ENCODE measurements around the gene EEA1.

Gene EEA1

GRCh38 chr12:92726850-92727249 lies 202.2 kb downstream of the EEA1 start:
- TF ChIP-seq KLF1 (tag by site-specific recombination; IDR thresholded peaks at IDR 0.05): no peak
- no peak for TF ChIP-seq ZBTB10 (tag by site-specific recombination; IDR thresholded peaks at IDR 0.05)
- no peak for TF ChIP-seq SETDB1 (IDR thresholded peaks at IDR 0.05; ENCODE audit: insufficient read length, low read length)
- no peak for TF ChIP-seq ZNF629 (tag by site-specific recombination; IDR thresholded peaks at IDR 0.05)
- TF ChIP-seq, protein P1, sequence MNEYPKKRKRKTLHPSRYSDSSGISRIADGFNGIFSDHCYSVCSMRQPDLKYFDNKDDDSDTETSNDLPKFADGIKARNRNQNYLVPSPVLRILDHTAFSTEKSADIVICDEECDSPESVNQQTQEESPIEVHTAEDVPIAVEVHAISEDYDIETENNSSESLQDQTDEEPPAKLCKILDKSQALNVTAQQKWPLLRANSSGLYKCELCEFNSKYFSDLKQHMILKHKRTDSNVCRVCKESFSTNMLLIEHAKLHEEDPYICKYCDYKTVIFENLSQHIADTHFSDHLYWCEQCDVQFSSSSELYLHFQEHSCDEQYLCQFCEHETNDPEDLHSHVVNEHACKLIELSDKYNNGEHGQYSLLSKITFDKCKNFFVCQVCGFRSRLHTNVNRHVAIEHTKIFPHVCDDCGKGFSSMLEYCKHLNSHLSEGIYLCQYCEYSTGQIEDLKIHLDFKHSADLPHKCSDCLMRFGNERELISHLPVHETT (tag by site-specific recombination; IDR thresholded peaks at IDR 0.05): no peak
- TF ChIP-seq MYNN (tag by site-specific recombination; IDR thresholded peaks at IDR 0.05; ENCODE audit: borderline replicate concordance): no peak
- no peak for TF ChIP-seq OSR2 (tag by site-specific recombination; IDR thresholded peaks at IDR 0.05)
- TF ChIP-seq OVOL3 (tag by site-specific recombination; IDR thresholded peaks at IDR 0.05): no peak
- TF ChIP-seq KLF7 (tag by site-specific recombination; IDR thresholded peaks at IDR 0.05; ENCODE audit: borderline replicate concordance): no peak
- TF ChIP-seq ZNF391 (tag by site-specific recombination; IDR thresholded peaks at IDR 0.05; ENCODE audit: borderline replicate concordance, low read depth): no peak
- TF ChIP-seq, protein P2, sequence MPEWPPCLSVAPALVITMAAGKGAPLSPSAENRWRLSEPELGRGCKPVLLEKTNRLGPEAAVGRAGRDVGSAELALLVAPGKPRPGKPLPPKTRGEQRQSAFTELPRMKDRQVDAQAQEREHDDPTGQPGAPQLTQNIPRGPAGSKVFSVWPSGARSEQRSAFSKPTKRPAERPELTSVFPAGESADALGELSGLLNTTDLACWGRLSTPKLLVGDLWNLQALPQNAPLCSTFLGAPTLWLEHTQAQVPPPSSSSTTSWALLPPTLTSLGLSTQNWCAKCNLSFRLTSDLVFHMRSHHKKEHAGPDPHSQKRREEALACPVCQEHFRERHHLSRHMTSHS (tag by site-specific recombination; IDR thresholded peaks at IDR 0.05): no peak
- TF ChIP-seq ZFP3 (tag by site-specific recombination; IDR thresholded peaks at IDR 0.05; ENCODE audit: low read depth): no peak
- no peak for TF ChIP-seq ZSCAN16 (tag by site-specific recombination; IDR thresholded peaks at IDR 0.05)
- no peak for TF ChIP-seq ZNF701 (tag by site-specific recombination; IDR thresholded peaks at IDR 0.05)
- TF ChIP-seq SP2 (tag by site-specific recombination; IDR thresholded peaks at IDR 0.05): no peak
- TF ChIP-seq SP3 (tag by site-specific recombination; IDR thresholded peaks at IDR 0.05): no peak
- no peak for TF ChIP-seq BCL11A (tag by site-specific recombination; IDR thresholded peaks at IDR 0.05; ENCODE audit: low read depth)
- no peak for TF ChIP-seq ZNF169 (tag by site-specific recombination; IDR thresholded peaks at IDR 0.05)
- TF ChIP-seq ZNF112 (tag by site-specific recombination; IDR thresholded peaks at IDR 0.05): no peak
- Histone ChIP-seq H3K4me1 (ENCODE audit: control insufficient read depth, insufficient read depth, low read length) (no peaks in the 10 kb centered on the region), H3K36me3 (ENCODE audit: control insufficient read depth in 2 of 2, insufficient read depth in 1 of 2, low read length in 2 of 2) (no peaks in the 10 kb centered on the region), H3K27ac (ENCODE audit: extremely low read depth, low read depth, low read length) (no peak overlapping the region), H3K4me3 (ENCODE audit: low read depth, low read length) (no peak overlapping the region), H3K9me3 (ENCODE audit: control insufficient read depth, insufficient read depth, low read depth, low read length) (no peaks in the 10 kb centered on the region)
- ChIA-PET CTCF (interaction anchor here (0.6 to 1.5 kb wide), 2 partner anchors 9 to 1326 kb away, joined by 3 to 5 read pairs; no protein-coding TSS in a partner anchor), POLR2A (no interaction called here)

- no peak overlapping the region for H3K4me3 ChIP-seq (ENCODE audit: low read depth, low read length)
- CTCF ChIA-PET: interaction anchor here (1.3 kb wide), 1 partner anchor 75 kb away, joined by 3 read pairs; no protein-coding TSS in a partner anchor
- H3K4me1 ChIP-seq (ENCODE audit: control insufficient read depth, insufficient read depth, low read length): no peaks in the 10 kb centered on the region
- H3K9me3 ChIP-seq (ENCODE audit: control insufficient read depth, insufficient read depth, low read depth, low read length): no peaks in the 10 kb centered on the region
- H3K36me3 ChIP-seq (ENCODE audit: control insufficient read depth in 2 of 2, insufficient read depth in 1 of 2, low read length in 2 of 2): no peaks in the 10 kb centered on the region
- POLR2A ChIA-PET: no interaction called here
- H3K27ac ChIP-seq (ENCODE audit: extremely low read depth, low read depth, low read length): no peak overlapping the region
- no peak for TF ChIP-seq ZNF426 (tag by site-specific recombination; IDR thresholded peaks at IDR 0.05)
- TF ChIP-seq YY2 (tag by site-specific recombination; IDR thresholded peaks at IDR 0.05): no peak
- TF ChIP-seq KLF9 (tag by site-specific recombination; IDR thresholded peaks at IDR 0.05; ENCODE audit: low read depth): no peak
- TF ChIP-seq ZNF10 (tag by site-specific recombination; IDR thresholded peaks at IDR 0.05): no peak
- no peak for TF ChIP-seq MZF1 (tag by site-specific recombination; IDR thresholded peaks at IDR 0.05; ENCODE audit: borderline replicate concordance)
- no peak for TF ChIP-seq ZNF664 (tag by site-specific recombination; IDR thresholded peaks at IDR 0.05)
- no peak for TF ChIP-seq FEZF1 (tag by site-specific recombination; IDR thresholded peaks at IDR 0.05)
- TF ChIP-seq SCRT2 (tag by site-specific recombination; IDR thresholded peaks at IDR 0.05): no peak
- no peak for TF ChIP-seq ZNF324 (tag by site-specific recombination; IDR thresholded peaks at IDR 0.05)
- TF ChIP-seq KLF16 (tag by site-specific recombination; IDR thresholded peaks at IDR 0.05): no peak
- TF ChIP-seq ZNF560 (tag by site-specific recombination; IDR thresholded peaks at IDR 0.05; ENCODE audit: borderline replicate concordance): no peak
- TF ChIP-seq, protein P3, sequence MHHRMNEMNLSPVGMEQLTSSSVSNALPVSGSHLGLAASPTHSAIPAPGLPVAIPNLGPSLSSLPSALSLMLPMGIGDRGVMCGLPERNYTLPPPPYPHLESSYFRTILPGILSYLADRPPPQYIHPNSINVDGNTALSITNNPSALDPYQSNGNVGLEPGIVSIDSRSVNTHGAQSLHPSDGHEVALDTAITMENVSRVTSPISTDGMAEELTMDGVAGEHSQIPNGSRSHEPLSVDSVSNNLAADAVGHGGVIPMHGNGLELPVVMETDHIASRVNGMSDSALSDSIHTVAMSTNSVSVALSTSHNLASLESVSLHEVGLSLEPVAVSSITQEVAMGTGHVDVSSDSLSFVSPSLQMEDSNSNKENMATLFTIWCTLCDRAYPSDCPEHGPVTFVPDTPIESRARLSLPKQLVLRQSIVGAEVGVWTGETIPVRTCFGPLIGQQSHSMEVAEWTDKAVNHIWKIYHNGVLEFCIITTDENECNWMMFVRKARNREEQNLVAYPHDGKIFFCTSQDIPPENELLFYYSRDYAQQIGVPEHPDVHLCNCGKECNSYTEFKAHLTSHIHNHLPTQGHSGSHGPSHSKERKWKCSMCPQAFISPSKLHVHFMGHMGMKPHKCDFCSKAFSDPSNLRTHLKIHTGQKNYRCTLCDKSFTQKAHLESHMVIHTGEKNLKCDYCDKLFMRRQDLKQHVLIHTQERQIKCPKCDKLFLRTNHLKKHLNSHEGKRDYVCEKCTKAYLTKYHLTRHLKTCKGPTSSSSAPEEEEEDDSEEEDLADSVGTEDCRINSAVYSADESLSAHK (tag by site-specific recombination; IDR thresholded peaks at IDR 0.05): no peak
- TF ChIP-seq ZNF623 (tag by site-specific recombination; IDR thresholded peaks at IDR 0.05): no peak
These were observed 206.2 kb downstream of the EEA1 start for GRCh38 chr12:92722897-92723296.

Data from HEK293 (cell line).